ENCODE measurements around the gene OR6Q1. TPM values are rescaled to one million over a fixed set of nuclear protein-coding genes. Genes with fewer than 3 reads are reported as not detected.

Gene OR6Q1
- total RNA-seq, 1 donor from 2014 or later = not detected

GRCh38 chr11:58024601-58025091 is 6.1 kb upstream of the OR6Q1 start:
- Mint-ChIP-seq H3K9me3 (no peaks in the 10 kb centered on the region), H3K4me1 (ENCODE audit: low read depth) (no peaks in the 10 kb centered on the region), H3K27me3 (ENCODE audit: low read depth) (no peaks in the 10 kb centered on the region), H3K27ac (no peak overlapping the region), H3K4me3 (ENCODE audit: low read depth) (no peak overlapping the region), H3K36me3 (ENCODE audit: low read depth) (no peaks in the 10 kb centered on the region)
- intact Hi-C loops (cut with micrococcal nuclease) = no loop called here
- DNase-seq (ENCODE audit: low spot score) = no peak

- Mint-ChIP-seq H3K4me1 (ENCODE audit: low read depth) (no peaks in the 10 kb centered on the region), H3K36me3 (ENCODE audit: low read depth) (no peaks in the 10 kb centered on the region), H3K27me3 (ENCODE audit: low read depth) (no peaks in the 10 kb centered on the region), H3K27ac (no peak overlapping the region), H3K4me3 (ENCODE audit: low read depth) (no peak overlapping the region), H3K9me3 (no peaks in the 10 kb centered on the region)
- intact Hi-C loops (cut with micrococcal nuclease) = no loop called here
- no peak for DNase-seq (ENCODE audit: low spot score)
Measured at GRCh38 chr11:58027341-58027740, 3.4 kb upstream of the OR6Q1 start.

GRCh38 chr11:58028687-58029411 is 1.9 kb upstream of the OR6Q1 start:
- H3K27ac Mint-ChIP-seq = no peak overlapping the region
- intact Hi-C loops (cut with micrococcal nuclease) = no loop called here

DNA sequence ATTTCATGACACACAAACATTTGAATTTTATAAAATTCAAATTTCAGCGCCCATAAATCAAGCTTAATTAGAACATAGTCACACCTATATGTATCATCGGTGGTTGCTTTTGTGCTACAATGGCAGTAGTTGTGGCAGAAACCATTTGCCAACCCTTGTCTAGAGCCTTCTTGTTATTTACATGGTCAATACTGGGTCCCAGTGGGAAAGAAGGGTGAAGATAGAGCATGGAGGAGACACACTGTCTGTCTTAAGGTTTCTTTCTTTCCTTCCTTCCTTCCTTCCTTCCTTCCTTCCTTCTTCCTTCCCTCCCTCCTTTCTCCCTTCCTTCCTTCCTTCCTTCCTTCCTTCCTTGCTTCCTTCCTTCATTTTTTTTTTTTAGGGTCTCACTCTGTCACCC is 3.7 kb downstream of the OR6Q1 start:
- H3K4me1 Mint-ChIP-seq (ENCODE audit: low read depth) = no peaks in the 10 kb centered on the region
- H3K4me3 Mint-ChIP-seq (ENCODE audit: low read depth) = no peak overlapping the region
- intact Hi-C loops (cut with micrococcal nuclease) = no loop called here
- H3K9me3 Mint-ChIP-seq = peaks cover 3% of the 10 kb centered on the region
- no peaks in the 10 kb centered on the region for H3K36me3 Mint-ChIP-seq (ENCODE audit: low read depth)
- no peaks in the 10 kb centered on the region for H3K27me3 Mint-ChIP-seq (ENCODE audit: low read depth)
- DNase-seq (ENCODE audit: low spot score) = no peak
- H3K27ac Mint-ChIP-seq = no peak overlapping the region

More at GRCh38 chr11:58028687-58029411, 1.9 kb upstream of the OR6Q1 start:
- no peak for DNase-seq (ENCODE audit: low spot score)
- Mint-ChIP-seq H3K36me3 (ENCODE audit: low read depth) (no peaks in the 10 kb centered on the region), H3K9me3 (peaks cover 3% of the 10 kb centered on the region), H3K27me3 (ENCODE audit: low read depth) (no peaks in the 10 kb centered on the region), H3K4me3 (ENCODE audit: low read depth) (no peak overlapping the region), H3K4me1 (ENCODE audit: low read depth) (no peaks in the 10 kb centered on the region)

- H3K27ac Mint-ChIP-seq = no peak overlapping the region
- H3K27me3 Mint-ChIP-seq (ENCODE audit: low read depth) = no peaks in the 10 kb centered on the region
- no peaks in the 10 kb centered on the region for H3K36me3 Mint-ChIP-seq (ENCODE audit: low read depth)
- intact Hi-C loops (cut with micrococcal nuclease) = no loop called here
- H3K4me1 Mint-ChIP-seq (ENCODE audit: low read depth) = no peaks in the 10 kb centered on the region
- no peak for DNase-seq (ENCODE audit: low spot score)
- no peak overlapping the region for H3K4me3 Mint-ChIP-seq (ENCODE audit: low read depth)
- H3K9me3 Mint-ChIP-seq = no peaks in the 10 kb centered on the region
Measured at GRCh38 chr11:58039589-58039988, 8.8 kb downstream of the OR6Q1 start.

DNA sequence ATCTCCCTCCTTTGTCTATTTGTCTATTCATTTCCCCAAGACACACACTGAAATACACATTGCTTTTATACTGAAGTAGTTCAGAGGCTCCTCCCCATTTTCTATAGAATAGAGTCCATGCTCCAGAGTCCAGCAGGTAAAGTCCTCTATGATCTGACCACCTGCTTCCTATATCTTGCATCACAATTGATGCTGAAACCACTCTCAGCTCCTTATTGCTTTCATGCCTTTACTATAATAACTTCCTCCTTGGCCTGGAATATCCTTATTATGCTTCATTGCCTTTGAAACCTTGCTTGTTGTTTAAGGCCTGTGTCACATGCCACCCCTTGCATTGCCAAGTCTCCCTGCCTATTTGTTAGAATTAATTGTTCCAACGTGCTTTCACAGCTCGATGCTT is 12.6 kb downstream of the OR6Q1 start:
- intact Hi-C loops (cut with micrococcal nuclease) = no loop called here
- no peak overlapping the region for H3K27ac Mint-ChIP-seq
- H3K4me3 Mint-ChIP-seq (ENCODE audit: low read depth) = no peak overlapping the region
- no peaks in the 10 kb centered on the region for H3K9me3 Mint-ChIP-seq
- no peak for DNase-seq (ENCODE audit: low spot score)
- no peaks in the 10 kb centered on the region for H3K27me3 Mint-ChIP-seq (ENCODE audit: low read depth)
- H3K36me3 Mint-ChIP-seq (ENCODE audit: low read depth) = no peaks in the 10 kb centered on the region
- no peaks in the 10 kb centered on the region for H3K4me1 Mint-ChIP-seq (ENCODE audit: low read depth)

DNA sequence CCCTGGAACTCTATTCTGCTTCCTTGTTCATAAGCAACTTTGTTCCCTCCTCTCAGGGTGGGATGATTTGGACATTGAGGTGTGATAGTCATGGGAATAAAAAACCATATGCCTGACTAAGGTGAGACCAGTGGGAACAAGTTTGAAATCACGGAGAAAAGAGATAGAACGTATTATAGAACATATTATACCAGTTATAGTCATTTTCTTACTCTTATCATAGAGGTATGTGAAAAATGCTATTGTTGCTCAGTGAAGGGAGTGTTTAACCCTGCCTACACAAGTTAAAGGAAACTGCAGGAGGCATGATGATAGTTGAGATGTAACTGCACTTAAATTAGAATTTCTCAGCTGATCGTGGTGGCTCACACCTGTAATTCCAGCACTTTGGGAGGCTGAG is 15.5 kb downstream of the OR6Q1 start:
- Mint-ChIP-seq H3K4me1 (ENCODE audit: low read depth) (no peaks in the 10 kb centered on the region), H3K27ac (no peak overlapping the region)
- intact Hi-C loops (cut with micrococcal nuclease) = no loop called here

GRCh38 chr11:58047818-58048217 is 17.1 kb downstream of the OR6Q1 start:
- no peaks in the 10 kb centered on the region for H3K4me1 Mint-ChIP-seq (ENCODE audit: low read depth)
- no peak overlapping the region for H3K27ac Mint-ChIP-seq
- H3K36me3 Mint-ChIP-seq (ENCODE audit: low read depth) = no peaks in the 10 kb centered on the region
- no peak for DNase-seq (ENCODE audit: low spot score)
- intact Hi-C loops (cut with micrococcal nuclease) = no loop called here
- no peak overlapping the region for H3K4me3 Mint-ChIP-seq (ENCODE audit: low read depth)
- no peaks in the 10 kb centered on the region for H3K9me3 Mint-ChIP-seq
- H3K27me3 Mint-ChIP-seq (ENCODE audit: low read depth) = no peaks in the 10 kb centered on the region

More for the DNA sequence above, 15.5 kb downstream of the OR6Q1 start:
- H3K4me3 Mint-ChIP-seq (ENCODE audit: low read depth) = no peak overlapping the region
- H3K9me3 Mint-ChIP-seq = no peaks in the 10 kb centered on the region
- H3K36me3 Mint-ChIP-seq (ENCODE audit: low read depth) = no peaks in the 10 kb centered on the region
- no peaks in the 10 kb centered on the region for H3K27me3 Mint-ChIP-seq (ENCODE audit: low read depth)
- no peak for DNase-seq (ENCODE audit: low spot score)

DNA sequence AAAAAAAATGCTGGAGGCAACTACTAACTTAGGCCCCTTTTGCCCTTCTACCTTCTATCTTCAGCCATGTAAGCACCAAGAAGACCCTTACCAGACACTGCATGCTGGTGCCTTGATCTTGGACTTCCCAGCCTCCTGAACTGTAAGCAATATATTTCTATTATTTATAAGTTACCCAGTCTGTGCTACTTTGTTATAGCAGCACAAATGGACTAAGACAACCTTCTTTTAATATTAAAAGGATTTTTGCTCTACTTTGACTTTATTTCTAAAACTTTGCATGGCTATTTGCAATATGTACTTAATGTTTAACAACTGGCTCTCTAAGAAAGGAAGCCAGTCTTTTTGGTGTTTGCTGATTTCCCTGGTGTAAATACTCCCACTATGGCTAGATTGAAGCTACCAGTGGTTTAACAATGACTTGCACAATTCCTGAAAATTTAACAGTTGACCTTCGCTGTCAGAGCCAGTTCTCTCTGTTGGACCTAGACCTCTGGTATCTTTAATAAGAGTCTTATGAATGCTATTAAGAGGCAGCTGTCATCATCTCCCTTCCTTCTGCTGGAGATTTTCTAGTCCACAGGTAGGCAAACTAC is 25.2 kb downstream of the OR6Q1 start:
- Mint-ChIP-seq H3K27ac (no peak overlapping the region), H3K36me3 (ENCODE audit: low read depth) (no peaks in the 10 kb centered on the region), H3K9me3 (no peaks in the 10 kb centered on the region), H3K4me3 (ENCODE audit: low read depth) (no peak overlapping the region), H3K4me1 (ENCODE audit: low read depth) (no peaks in the 10 kb centered on the region), H3K27me3 (ENCODE audit: low read depth) (no peaks in the 10 kb centered on the region)
- intact Hi-C loops (cut with micrococcal nuclease) = no loop called here
- no peak for DNase-seq (ENCODE audit: low spot score)

DNA sequence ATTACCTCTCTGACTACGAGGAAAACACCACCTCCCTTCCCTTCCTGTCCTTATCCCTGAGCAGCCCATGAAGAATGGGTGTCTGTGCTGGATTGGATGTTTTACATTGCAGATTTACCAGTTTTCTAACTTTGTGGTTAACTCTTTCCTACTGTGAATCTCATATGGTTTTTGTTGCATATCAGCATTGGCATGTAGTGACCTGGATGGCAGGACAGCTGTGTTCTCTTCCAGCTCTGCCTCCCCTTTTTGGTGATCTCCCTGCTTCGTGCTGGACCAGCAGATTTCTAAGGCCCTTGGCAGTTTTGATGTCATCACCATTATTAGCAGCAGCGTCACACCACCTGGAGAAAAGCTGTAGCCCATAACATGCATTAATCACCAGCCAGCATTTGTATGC is 26.7 kb downstream of the OR6Q1 start:
- no peaks in the 10 kb centered on the region for H3K4me1 Mint-ChIP-seq (ENCODE audit: low read depth)
- intact Hi-C loops (cut with micrococcal nuclease) = no loop called here
- DNase-seq (ENCODE audit: low spot score) = no peak
- no peaks in the 10 kb centered on the region for H3K27me3 Mint-ChIP-seq (ENCODE audit: low read depth)
- no peak overlapping the region for H3K4me3 Mint-ChIP-seq (ENCODE audit: low read depth)
- no peaks in the 10 kb centered on the region for H3K9me3 Mint-ChIP-seq
- no peaks in the 10 kb centered on the region for H3K36me3 Mint-ChIP-seq (ENCODE audit: low read depth)
- no peak overlapping the region for H3K27ac Mint-ChIP-seq

DNA sequence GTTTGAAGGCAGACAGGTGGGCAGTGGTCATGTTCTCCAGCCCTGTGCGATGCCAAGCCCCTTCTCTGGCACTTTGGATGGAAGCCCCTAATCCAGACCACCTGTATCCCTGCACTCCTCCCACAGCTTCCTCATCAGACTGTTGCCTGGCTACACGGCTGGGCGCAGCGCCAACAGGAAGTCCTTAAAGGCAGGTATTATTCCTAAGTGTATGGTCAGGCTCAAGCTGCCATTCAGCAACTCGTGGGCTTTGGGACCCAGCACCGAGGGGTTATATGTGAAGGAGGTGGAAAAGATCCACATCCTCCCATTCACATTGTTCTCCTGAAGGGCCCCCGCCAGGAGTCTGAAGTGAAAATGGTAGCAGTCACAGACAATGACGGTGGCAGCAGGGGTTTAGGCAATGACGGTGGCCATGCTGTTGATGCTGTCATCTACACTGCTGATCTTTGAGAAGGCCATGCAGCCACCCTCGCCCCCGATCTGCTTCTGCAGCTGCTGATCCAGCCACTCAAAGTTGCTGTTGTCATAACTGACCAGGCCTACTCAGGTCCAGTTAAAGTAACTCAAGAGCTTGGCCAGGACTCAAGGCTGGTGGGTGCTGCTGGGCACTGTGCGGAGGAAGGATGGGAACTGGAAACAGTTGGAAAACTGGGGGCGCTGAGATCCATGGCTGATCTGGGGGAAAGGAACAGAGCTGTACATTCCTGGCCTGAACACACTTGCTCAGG is 27.7 kb downstream of the OR6Q1 start:
- Mint-ChIP-seq H3K36me3 (ENCODE audit: low read depth) (no peaks in the 10 kb centered on the region), H3K4me3 (ENCODE audit: low read depth) (no peak overlapping the region), H3K27ac (no peak overlapping the region), H3K4me1 (ENCODE audit: low read depth) (no peaks in the 10 kb centered on the region), H3K9me3 (no peaks in the 10 kb centered on the region), H3K27me3 (ENCODE audit: low read depth) (no peaks in the 10 kb centered on the region)
- no peak for DNase-seq (ENCODE audit: low spot score)
- intact Hi-C loops (cut with micrococcal nuclease) = no loop called here

GRCh38 chr11:58059007-58059350 is 28.2 kb downstream of the OR6Q1 start:
- Mint-ChIP-seq H3K4me1 (ENCODE audit: low read depth) (no peaks in the 10 kb centered on the region), H3K36me3 (ENCODE audit: low read depth) (no peaks in the 10 kb centered on the region), H3K9me3 (no peaks in the 10 kb centered on the region), H3K4me3 (ENCODE audit: low read depth) (no peak overlapping the region), H3K27me3 (ENCODE audit: low read depth) (no peaks in the 10 kb centered on the region), H3K27ac (no peak overlapping the region)
- DNase-seq (ENCODE audit: low spot score) = no peak
- intact Hi-C loops (cut with micrococcal nuclease) = no loop called here

- Mint-ChIP-seq H3K36me3 (ENCODE audit: low read depth) (no peaks in the 10 kb centered on the region), H3K9me3 (no peaks in the 10 kb centered on the region), H3K27ac (no peak overlapping the region), H3K4me3 (ENCODE audit: low read depth) (no peak overlapping the region), H3K27me3 (ENCODE audit: low read depth) (no peaks in the 10 kb centered on the region), H3K4me1 (ENCODE audit: low read depth) (no peaks in the 10 kb centered on the region)
- intact Hi-C loops (cut with micrococcal nuclease) = no loop called here
- no peak for DNase-seq (ENCODE audit: low spot score)
Measured at GRCh38 chr11:58060535-58060934, 29.8 kb downstream of the OR6Q1 start.
